HG03139 (cell line): ENCODE measurements around the gene HADH.
"Not testable (repeated sequence)": the region's sequence is repeated elsewhere in the genome, so short reads cannot be mapped to it uniquely, and the experiment has no call there.

Experiments
- ATAC-seq: cut with Tn5 transposase; IDR thresholded peaks from one replicate; pipeline ENCODE4 v1.9.1; 2021; ENCODE audit not compliant: unreplicated experiment

The HADH gene

GRCh38 chr4:107994894-107995293 lies 5.2 kb downstream of the HADH start:
- no peak for ATAC-seq

- ATAC-seq, result no peak
Observed at GRCh38 chr4:107996949-107997788, 7.5 kb downstream of the HADH start.

GRCh38 chr4:107997794-107998193 lies 8.1 kb downstream of the HADH start:
- ATAC-seq, result no peak

- ATAC-seq, result no peak
Observed at GRCh38 chr4:107999932-108000539, 10.3 kb downstream of the HADH start.

GRCh38 chr4:108001540-108002135 lies 11.9 kb downstream of the HADH start:
- ATAC-seq, result no peak

GRCh38 chr4:108003982-108004515 lies 14.4 kb downstream of the HADH start:
- no peak for ATAC-seq

- ATAC-seq, result no peak
Observed at GRCh38 chr4:108004646-108005045, 15.0 kb downstream of the HADH start.

- ATAC-seq, result no peak
Observed at GRCh38 chr4:108005807-108006206, 16.1 kb downstream of the HADH start.

- no peak for ATAC-seq
Observed at GRCh38 chr4:108006361-108006760, 16.7 kb downstream of the HADH start.

GRCh38 chr4:108007984-108008383 lies 18.3 kb downstream of the HADH start:
- no peak for ATAC-seq

- no peak for ATAC-seq
Observed at GRCh38 chr4:108008721-108009120, 19.0 kb downstream of the HADH start.

GRCh38 chr4:108010167-108010566 lies 20.5 kb downstream of the HADH start:
- no peak for ATAC-seq

GRCh38 chr4:108012382-108012781 lies 22.7 kb downstream of the HADH start:
- ATAC-seq, result not testable (repeated sequence)

- ATAC-seq, result no peak
Observed at GRCh38 chr4:108013327-108013726, 23.6 kb downstream of the HADH start.

GRCh38 chr4:108013955-108014354 lies 24.3 kb downstream of the HADH start:
- no peak for ATAC-seq

- ATAC-seq, result peak; percentile 79
Observed at GRCh38 chr4:108018040-108018883, 28.6 kb downstream of the HADH start.

- ATAC-seq, result no peak
Observed at GRCh38 chr4:108018884-108019187, 29.1 kb downstream of the HADH start.

- ATAC-seq, result no peak
Observed at GRCh38 chr4:108024085-108024877, 34.6 kb downstream of the HADH start.

GRCh38 chr4:108024878-108025165 lies 35.1 kb downstream of the HADH start:
- ATAC-seq, result no peak

- ATAC-seq, result no peak
Observed at GRCh38 chr4:108029016-108029720, 39.5 kb downstream of the HADH start.
